Measurements from ENCODE around the gene ABHD12B. TPM values are rescaled to one million over a fixed set of nuclear protein-coding genes. Genes with fewer than 3 reads are reported as not detected.
A peak's percentile ranks its signal among the peaks of the same experiment; 100 is the strongest.

ABHD12B gene
- total and polyA plus RNA-seq, 2 donors (not counting 1 experiment from before 2014, with no cell fraction given) = under 0.01 TPM; not detected in 1

GRCh38 chr14:50874757-50875156, 2.9 kb downstream of the ABHD12B start:
- Histone ChIP-seq H3K4me3 (replicated peaks in 1 of 4; ENCODE audit: control extremely low read depth in 1 of 4, insufficient read depth in 1 of 4, low read depth in 3 of 4, low read length in 4 of 4) (no peak overlapping the region), H3K9me3 (ENCODE audit: control insufficient read depth, insufficient read depth, low read depth, low read length) (no peaks in the 10 kb centered on the region), H3K4me1 (ENCODE audit: control insufficient read depth, extremely low read depth, insufficient read depth, low read length) (no peaks in the 10 kb centered on the region), H4K20me1 (ENCODE audit: control insufficient read depth, extremely low read depth, insufficient read depth, low read length) (no peaks in the 10 kb centered on the region), H2AFZ (ENCODE audit: low read length) (no peak overlapping the region), H3K27me3 (ENCODE audit: control insufficient read depth, insufficient read depth, low read length) (peaks cover 23% of the 10 kb centered on the region), H3K4me2 (ENCODE audit: extremely low read depth, insufficient read depth, low read length) (no peak overlapping the region), H3K9ac (ENCODE audit: insufficient read depth, low read length) (no peak overlapping the region), H3K79me2 (ENCODE audit: control insufficient read depth, insufficient read depth, low read length) (no peaks in the 10 kb centered on the region), H3K36me3 (ENCODE audit: control insufficient read depth, insufficient read depth, low read length) (no peaks in the 10 kb centered on the region), H3K27ac (ENCODE audit: insufficient read depth, low read length) (no peak overlapping the region)
- no peak for TF ChIP-seq EZH2 (IDR thresholded peaks at IDR 0.05; ENCODE audit: low read length, missing control alignments)
- TF ChIP-seq CTCF (conservative IDR thresholded peaks at IDR 0.05 in 1 of 2, IDR thresholded peaks at IDR 0.05 in 1 of 2; ENCODE audit: low read depth in 1 of 2, low read length in 2 of 2) = no peak
- DNase-seq (ENCODE audit: low read depth in 2 of 2) = no peak

GRCh38 chr14:50875359-50876070, 3.7 kb downstream of the ABHD12B start:
- no peak for TF ChIP-seq CTCF (conservative IDR thresholded peaks at IDR 0.05 in 1 of 2, IDR thresholded peaks at IDR 0.05 in 1 of 2; ENCODE audit: low read depth in 1 of 2, low read length in 2 of 2)
- TF ChIP-seq EZH2 (IDR thresholded peaks at IDR 0.05; ENCODE audit: low read length, missing control alignments) = no peak
- H3K27ac ChIP-seq (ENCODE audit: insufficient read depth, low read length) = no peak overlapping the region
- H3K79me2 ChIP-seq (ENCODE audit: control insufficient read depth, insufficient read depth, low read length) = no peaks in the 10 kb centered on the region
- H3K36me3 ChIP-seq (ENCODE audit: control insufficient read depth, insufficient read depth, low read length) = no peaks in the 10 kb centered on the region
- H3K27me3 ChIP-seq (ENCODE audit: control insufficient read depth, insufficient read depth, low read length) = peaks cover 23% of the 10 kb centered on the region
- H3K4me1 ChIP-seq (ENCODE audit: control insufficient read depth, extremely low read depth, insufficient read depth, low read length) = no peaks in the 10 kb centered on the region
- no peak overlapping the region for H3K4me2 ChIP-seq (ENCODE audit: extremely low read depth, insufficient read depth, low read length)
- H2AFZ ChIP-seq (ENCODE audit: low read length) = no peak overlapping the region
- no peaks in the 10 kb centered on the region for H3K9me3 ChIP-seq (ENCODE audit: control insufficient read depth, insufficient read depth, low read depth, low read length)
- H3K9ac ChIP-seq (ENCODE audit: insufficient read depth, low read length) = no peak overlapping the region
- peak in 1 of 2 donors; percentile 48 for DNase-seq (ENCODE audit: low read depth in 2 of 2)
- no peaks in the 10 kb centered on the region for H4K20me1 ChIP-seq (ENCODE audit: control insufficient read depth, extremely low read depth, insufficient read depth, low read length)
- no peak overlapping the region for H3K4me3 ChIP-seq (replicated peaks in 1 of 4; ENCODE audit: control extremely low read depth in 1 of 4, insufficient read depth in 1 of 4, low read depth in 3 of 4, low read length in 4 of 4)

- Histone ChIP-seq H3K27ac (ENCODE audit: insufficient read depth, low read length) (no peak overlapping the region), H3K36me3 (ENCODE audit: control insufficient read depth, insufficient read depth, low read length) (no peaks in the 10 kb centered on the region), H3K4me3 (replicated peaks in 1 of 4; ENCODE audit: control extremely low read depth in 1 of 4, insufficient read depth in 1 of 4, low read depth in 3 of 4, low read length in 4 of 4) (no peak overlapping the region), H3K9ac (ENCODE audit: insufficient read depth, low read length) (no peak overlapping the region), H3K4me2 (ENCODE audit: extremely low read depth, insufficient read depth, low read length) (no peak overlapping the region), H4K20me1 (ENCODE audit: control insufficient read depth, extremely low read depth, insufficient read depth, low read length) (no peaks in the 10 kb centered on the region), H3K79me2 (ENCODE audit: control insufficient read depth, insufficient read depth, low read length) (no peaks in the 10 kb centered on the region), H2AFZ (ENCODE audit: low read length) (no peak overlapping the region), H3K9me3 (ENCODE audit: control insufficient read depth, insufficient read depth, low read depth, low read length) (no peaks in the 10 kb centered on the region), H3K27me3 (ENCODE audit: control insufficient read depth, insufficient read depth, low read length) (peaks cover 4% of the 10 kb centered on the region), H3K4me1 (ENCODE audit: control insufficient read depth, extremely low read depth, insufficient read depth, low read length) (no peaks in the 10 kb centered on the region)
- DNase-seq (ENCODE audit: low read depth in 2 of 2) = no peak
- TF ChIP-seq CTCF (conservative IDR thresholded peaks at IDR 0.05 in 1 of 2, IDR thresholded peaks at IDR 0.05 in 1 of 2; ENCODE audit: low read depth in 1 of 2, low read length in 2 of 2) = no peak
- TF ChIP-seq EZH2 (IDR thresholded peaks at IDR 0.05; ENCODE audit: low read length, missing control alignments) = no peak
Measured at GRCh38 chr14:50882932-50883826, 11.3 kb downstream of the ABHD12B start.

Data from fibroblast of lung (primary cell).